K562 (cell line): ENCODE results near the gene ATP2B1. TPM values are rescaled to one million over a fixed set of nuclear protein-coding genes. Genes with fewer than 3 reads are reported as not detected.

Source experiments
- ARHGAP35 ChIP-seq: fragments of 450-650 bp; IDR thresholded peaks from 2 replicates; pipeline ENCODE4 v1.6.1; 2018; ENCODE audit not compliant: partially characterized antibody
- BCL6 ChIP-seq: fragments of 250-450 bp; sonication (Bioruptor Pico); IDR thresholded peaks from 2 replicates; pipeline ENCODE4 v1.4.0; 2020
- CHD4 ChIP-seq: fragments of 200-600 bp; sonication (generic); IDR thresholded peaks from 3 replicates; pipeline ENCODE4 v1.6.1; 2012; ENCODE audit warnings: low read depth, mild to moderate bottlenecking, mixed read lengths, low read length, inconsistent platforms; ENCODE audit not compliant: insufficient read depth, insufficient replicate concordance, poor library complexity, severe bottlenecking
- DNMT1 ChIP-seq: fragments of 450-650 bp; IDR thresholded peaks from 2 replicates; pipeline ENCODE4 v1.6.1; 2016; ENCODE audit warnings: antibody characterized with exemption, mild to moderate bottlenecking
- FOXJ2 ChIP-seq: fragments of 200-800 bp; sonication (Bioruptor generic); IDR thresholded peaks from 2 replicates; pipeline ENCODE4 v1.6.1; 2016; ENCODE audit warnings: missing genetic modification characterization, missing compliant biosample characterization
- FOXM1 ChIP-seq, 2 experiments: fragments of 450-650 bp in 1 of 2; sonication (generic) in 1 of 2; formaldehyde crosslinking in 1 of 2; IDR thresholded peaks; 2 replicates each; pipeline versions ENCODE4 v1.6.1 to v1.9.0; 2017 to 2022; ENCODE audit warnings: low read depth in 2 of 2, mild to moderate bottlenecking in 2 of 2, missing genetic modification reagents in 1 of 2, moderate library complexity in 1 of 2
- GABPA ChIP-seq: fragments of 200-800 bp; sonication (Bioruptor generic); conservative IDR thresholded peaks from 2 replicates; pipeline ENCODE4 v1.6.1; 2016; ENCODE audit warnings: low read depth, missing genetic modification characterization, missing compliant biosample characterization
- HES1 ChIP-seq: fragments of 450-650 bp; IDR thresholded peaks from 2 replicates; pipeline ENCODE4 v1.6.1; 2016; ENCODE audit warnings: low read depth, mild to moderate bottlenecking, moderate library complexity
- HMGN3 ChIP-seq: IDR thresholded peaks from 2 replicates; pipeline ENCODE4 v1.6.1; 2011; ENCODE audit warnings: borderline replicate concordance, low read depth, mild to moderate bottlenecking, mixed read lengths, low read length; ENCODE audit not compliant: insufficient read length; ENCODE audit errors: extremely low read depth
- HOXB6 ChIP-seq: fragments of 250-450 bp; sonication (Bioruptor Pico); IDR thresholded peaks from 2 replicates; pipeline ENCODE4 v1.5.1; 2022; ENCODE audit warnings: mild to moderate bottlenecking, borderline replicate concordance
- MAFG ChIP-seq: fragments of 450-650 bp; conservative IDR thresholded peaks from 2 replicates; pipeline ENCODE4 v1.6.1; 2016; ENCODE audit warnings: missing genetic modification characterization, missing compliant biosample characterization
- NBN ChIP-seq: fragments of 450-650 bp; IDR thresholded peaks from 2 replicates; pipeline ENCODE4 v1.6.1; 2016; ENCODE audit warnings: low read depth, mild to moderate bottlenecking
- NR3C1 ChIP-seq: sonication (generic); formaldehyde crosslinking; IDR thresholded peaks from 2 replicates; pipeline ENCODE4 v1.8.1; 2022; ENCODE audit warnings: missing genetic modification reagents
- PHF8 ChIP-seq: fragments of 200-600 bp; sonication (generic); IDR thresholded peaks from 2 replicates; pipeline ENCODE4 v1.6.1; 2012; ENCODE audit warnings: mixed run types, mild to moderate bottlenecking, inconsistent platforms, low read length, moderate library complexity, borderline replicate concordance
- PRDM10 ChIP-seq: fragments of 450-650 bp; IDR thresholded peaks from 2 replicates; pipeline ENCODE4 v1.6.1; 2018; ENCODE audit not compliant: partially characterized antibody
- PRPF4 ChIP-seq: fragments of 200-400 bp; formaldehyde crosslinking; IDR thresholded peaks from one replicate; pipeline ENCODE4 v1.6.1; 2017; ENCODE audit warnings: low read length, low read depth, mild to moderate bottlenecking; ENCODE audit not compliant: insufficient read depth, poor library complexity, severe bottlenecking
- XRCC5 ChIP-seq: fragments of 200-400 bp; formaldehyde crosslinking; IDR thresholded peaks from 2 replicates; pipeline ENCODE4 v1.6.1; 2017; ENCODE audit warnings: low read depth, mild to moderate bottlenecking, low read length
- ZNF124 ChIP-seq: sonication (generic); formaldehyde crosslinking; IDR thresholded peaks from 2 replicates; pipeline ENCODE4 v1.8.1; 2022; ENCODE audit warnings: missing genetic modification reagents
- ZNF197 ChIP-seq: fragments of 200-800 bp; sonication (Bioruptor generic); IDR thresholded peaks from 2 replicates; pipeline ENCODE4 v1.6.1; 2016; ENCODE audit warnings: low read depth, missing genetic modification characterization, missing compliant biosample characterization
- ZNF324 ChIP-seq: fragments of 250-450 bp; sonication (Bioruptor Pico); IDR thresholded peaks from 2 replicates; pipeline ENCODE4 v1.4.0; 2020; ENCODE audit warnings: mild to moderate bottlenecking
- polyA plus RNA-seq, 8 experiments: library from polyadenylated mRNA; depleted of rRNA in 4 of 8; stranded (reverse) in 5 of 8; unstranded in 3 of 8; fragments of >200 nt; fragmentation: Nextera tagmentation in 2 of 8; fragmentation: Illumina TruSeq in 1 of 8; extraction: Ambion mirVana in 2 of 8; extraction: Trizol in 1 of 8; gene quantifications; 2 replicates each; pipeline versions ENCODE4 v1.2.1 to v1.2.3, GENCODE V29; 2011 to 2014; ENCODE audit warnings: inconsistent platforms in 1 of 8, missing spikeins in 1 of 8
- total RNA-seq, 7 experiments: library from RNA; depleted of rRNA in 6 of 7; stranded (reverse); fragments of >200 nt in 6 of 7; fragmentation: Illumina TruSeq in 2 of 7; extraction: Trizol in 2 of 7; gene quantifications; 2 replicates each; pipeline versions ENCODE4 v1.2.1 to v1.2.3, GENCODE V29; 2011 to 2021; ENCODE audit warnings: low replicate concordance in 1 of 7

Gene ATP2B1
- total and polyA plus RNA-seq, 9 of the 15 experiments (the other 6 are each of a cell fraction or from before 2014, with no cell fraction given), result 8.6 to 39.0 (median 27.8) TPM

- no peak for TF ChIP-seq PRPF4
- no peak for TF ChIP-seq XRCC5
- peak; percentile 31 for TF ChIP-seq CHD4
- TF ChIP-seq NBN, result peak; percentile 82; the same call in 1 of the 2 replicates
- TF ChIP-seq GABPA (tag), result peak; percentile 36; the same call in 1 of the 2 replicates
- no peak for TF ChIP-seq HMGN3
- TF ChIP-seq DNMT1, result no peak
- TF ChIP-seq NR3C1, result no peak
- TF ChIP-seq ZNF197, result no peak
- no peak for TF ChIP-seq FOXJ2 (tag)
- no peak for TF ChIP-seq MAFG (tag)
- no peak for TF ChIP-seq PRDM10
- TF ChIP-seq ZNF324 (CRISPR knock-in tag), result no peak
- TF ChIP-seq ARHGAP35, result no peak
- no peak for TF ChIP-seq PHF8
- no peak for TF ChIP-seq ZNF124
- TF ChIP-seq BCL6 (CRISPR knock-in tag), result no peak
- no peak for TF ChIP-seq HOXB6 (CRISPR knock-in tag)
- no peak for TF ChIP-seq HES1
- peak; percentile 49 for TF ChIP-seq FOXM1 (IDR thresholded peaks at IDR 0.05; ENCODE audit: low read depth)
- no peak for TF ChIP-seq FOXM1 (CRISPR knock-in tag; IDR thresholded peaks at IDR 0.05; ENCODE audit: low read depth)
Observed at GRCh38 chr12:89663577-89664357, 44.9 kb downstream of the ATP2B1 start (continued).
